Neural crest cell (in vitro differentiated cells): ENCODE data around the gene TNIK. TPM values are rescaled to one million over a fixed set of nuclear protein-coding genes. Genes with fewer than 3 reads are reported as not detected.

Experiments
- DNase-seq: peaks from one replicate; pipeline ENCODE4 v3.0.0; 2021; ENCODE audit warnings: low read depth, mixed read lengths, low spot score
- H3K27ac Mint-ChIP-seq: one replicate; pipeline ENCODE4 v1.8.0; 2021; ENCODE audit warnings: mild to moderate bottlenecking, mixed read lengths; ENCODE audit not compliant: unreplicated experiment
- H3K27me3 Mint-ChIP-seq: 2 replicates; pipeline ENCODE4 v1.8.0; 2021; ENCODE audit warnings: low read depth, mild to moderate bottlenecking, mixed read lengths
- H3K36me3 Mint-ChIP-seq: 2 replicates; pipeline ENCODE4 v1.8.0; 2021; ENCODE audit warnings: low read depth, mild to moderate bottlenecking, mixed read lengths
- H3K4me1 Mint-ChIP-seq: 2 replicates; pipeline ENCODE4 v1.8.0; 2021; ENCODE audit warnings: mixed read lengths
- H3K4me3 Mint-ChIP-seq: one replicate; pipeline ENCODE4 v1.8.0; 2021; ENCODE audit warnings: mild to moderate bottlenecking, mixed read lengths
- H3K9me3 Mint-ChIP-seq: 2 replicates; pipeline ENCODE4 v1.8.0; 2021; ENCODE audit warnings: mixed read lengths
- CTCF ChIP-seq: fragments of 200-600 bp; sonication (generic); conservative IDR thresholded peaks from 2 replicates; pipeline ENCODE4 v1.5.0; 2021; ENCODE audit warnings: antibody characterized with exemption, mild to moderate bottlenecking
- total RNA-seq: library from RNA; stranded (reverse); gene quantifications from 2 replicates; pipeline ENCODE4 v1.2.1, GENCODE V29; 2021

Gene TNIK
- total RNA-seq, 1 donor from 2014 or later = 32.3 TPM

DNA sequence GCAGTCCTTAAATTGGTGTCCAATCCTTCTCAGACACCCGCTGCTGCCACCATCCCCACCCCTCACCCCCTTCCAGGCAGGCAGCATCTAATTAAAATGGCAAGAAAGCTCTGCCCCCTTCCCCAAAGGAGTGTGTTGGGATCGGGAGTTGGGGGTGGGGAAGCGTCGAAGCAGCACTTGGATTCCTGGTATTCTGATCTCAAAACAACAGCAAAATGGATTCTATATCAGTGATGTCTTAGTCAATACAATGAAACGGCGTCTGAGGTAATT is 1.4 kb downstream of the TNIK start:
- H3K27me3 Mint-ChIP-seq = peaks cover 23% of the 10 kb centered on the region
- H3K4me1 Mint-ChIP-seq = peaks cover 49% of the 10 kb centered on the region
- H3K36me3 Mint-ChIP-seq = no peaks in the 10 kb centered on the region
- H3K4me3 Mint-ChIP-seq = peak overlapping the region; percentile 93
- no peak for TF ChIP-seq CTCF
- peak overlapping the region; percentile 81 for H3K27ac Mint-ChIP-seq
- no peaks in the 10 kb centered on the region for H3K9me3 Mint-ChIP-seq
- peak; percentile 15 for DNase-seq

DNA sequence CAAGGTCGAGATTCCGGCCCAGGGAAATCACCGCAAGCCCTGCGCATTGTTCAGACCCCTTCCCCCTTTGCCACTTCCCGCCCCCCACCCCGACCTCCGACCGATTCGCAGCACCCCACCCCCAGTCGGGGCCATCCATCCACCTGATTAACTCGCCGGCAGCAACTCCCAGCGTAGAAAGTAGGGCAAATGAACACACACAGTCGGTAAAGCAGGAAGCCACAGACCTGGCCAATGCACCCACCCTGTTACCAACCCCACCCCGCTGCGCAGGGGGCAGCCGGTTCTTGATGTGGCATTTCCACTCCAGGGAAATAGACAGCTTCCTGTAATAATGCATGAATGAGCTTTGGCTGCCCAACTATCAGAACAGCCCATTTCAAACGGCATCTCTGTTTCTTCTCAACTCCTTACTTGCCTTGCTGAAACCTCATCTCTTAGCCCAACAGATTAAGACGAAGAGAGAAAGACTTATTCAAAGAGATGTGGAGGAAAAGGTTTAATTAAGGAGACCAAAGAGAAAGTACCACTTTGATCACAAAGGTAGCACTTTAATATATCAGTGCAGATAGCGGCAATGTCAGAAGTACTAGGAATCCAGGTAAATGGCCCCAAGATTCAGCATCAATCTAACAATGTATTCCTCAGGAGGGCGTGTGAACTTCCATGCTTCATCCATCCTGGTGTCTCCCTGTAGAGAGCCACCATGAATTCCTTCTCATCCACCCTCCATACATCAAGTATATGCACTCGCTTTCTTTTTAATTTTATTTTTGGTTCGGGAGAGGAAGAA is 1.9 kb downstream of the TNIK start:
- H3K9me3 Mint-ChIP-seq = no peaks in the 10 kb centered on the region
- DNase-seq = peak; percentile 8
- peaks cover 49% of the 10 kb centered on the region for H3K4me1 Mint-ChIP-seq
- no peaks in the 10 kb centered on the region for H3K36me3 Mint-ChIP-seq
- no peak for TF ChIP-seq CTCF
- H3K27ac Mint-ChIP-seq = peak overlapping the region; percentile 81
- H3K4me3 Mint-ChIP-seq = peak overlapping the region; percentile 93
- peaks cover 23% of the 10 kb centered on the region for H3K27me3 Mint-ChIP-seq

DNA sequence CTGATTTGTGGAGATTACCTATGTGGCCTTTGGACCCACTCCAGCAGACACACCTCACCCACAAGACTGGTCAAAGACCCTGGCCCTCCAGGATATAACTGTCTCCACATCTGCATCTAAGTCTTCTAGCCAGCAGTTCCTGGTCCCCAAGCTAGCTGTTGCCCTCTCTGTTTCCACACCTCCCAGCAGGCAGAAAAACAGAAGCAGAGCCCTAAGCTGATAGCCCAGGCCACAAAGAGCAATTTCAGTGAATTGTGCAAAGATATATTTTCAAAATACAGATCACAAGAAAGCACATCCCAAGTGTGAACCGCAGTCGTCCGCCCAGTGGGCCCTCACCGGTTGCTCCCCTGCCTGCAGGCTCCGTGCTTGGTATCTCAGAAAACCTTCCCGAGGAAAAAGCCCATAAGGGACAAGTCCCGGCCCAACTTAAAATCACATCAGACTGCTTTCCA is 2.6 kb downstream of the TNIK start:
- Mint-ChIP-seq H3K27ac (peak overlapping the region; percentile 64), H3K9me3 (no peaks in the 10 kb centered on the region), H3K36me3 (no peaks in the 10 kb centered on the region), H3K27me3 (peaks cover 23% of the 10 kb centered on the region), H3K4me3 (peak overlapping the region; percentile 93), H3K4me1 (peaks cover 49% of the 10 kb centered on the region)
- no peak for TF ChIP-seq CTCF
- DNase-seq = peak; percentile 8

GRCh38 chr3:171456765-171457606 is 3.2 kb downstream of the TNIK start:
- Mint-ChIP-seq H3K4me1 (peaks cover 44% of the 10 kb centered on the region), H3K27me3 (peaks cover 23% of the 10 kb centered on the region), H3K4me3 (peak overlapping the region; percentile 93), H3K9me3 (no peaks in the 10 kb centered on the region), H3K36me3 (no peaks in the 10 kb centered on the region), H3K27ac (peak overlapping the region; percentile 64)
- peak; percentile 14 for DNase-seq
- TF ChIP-seq CTCF = no peak

DNA sequence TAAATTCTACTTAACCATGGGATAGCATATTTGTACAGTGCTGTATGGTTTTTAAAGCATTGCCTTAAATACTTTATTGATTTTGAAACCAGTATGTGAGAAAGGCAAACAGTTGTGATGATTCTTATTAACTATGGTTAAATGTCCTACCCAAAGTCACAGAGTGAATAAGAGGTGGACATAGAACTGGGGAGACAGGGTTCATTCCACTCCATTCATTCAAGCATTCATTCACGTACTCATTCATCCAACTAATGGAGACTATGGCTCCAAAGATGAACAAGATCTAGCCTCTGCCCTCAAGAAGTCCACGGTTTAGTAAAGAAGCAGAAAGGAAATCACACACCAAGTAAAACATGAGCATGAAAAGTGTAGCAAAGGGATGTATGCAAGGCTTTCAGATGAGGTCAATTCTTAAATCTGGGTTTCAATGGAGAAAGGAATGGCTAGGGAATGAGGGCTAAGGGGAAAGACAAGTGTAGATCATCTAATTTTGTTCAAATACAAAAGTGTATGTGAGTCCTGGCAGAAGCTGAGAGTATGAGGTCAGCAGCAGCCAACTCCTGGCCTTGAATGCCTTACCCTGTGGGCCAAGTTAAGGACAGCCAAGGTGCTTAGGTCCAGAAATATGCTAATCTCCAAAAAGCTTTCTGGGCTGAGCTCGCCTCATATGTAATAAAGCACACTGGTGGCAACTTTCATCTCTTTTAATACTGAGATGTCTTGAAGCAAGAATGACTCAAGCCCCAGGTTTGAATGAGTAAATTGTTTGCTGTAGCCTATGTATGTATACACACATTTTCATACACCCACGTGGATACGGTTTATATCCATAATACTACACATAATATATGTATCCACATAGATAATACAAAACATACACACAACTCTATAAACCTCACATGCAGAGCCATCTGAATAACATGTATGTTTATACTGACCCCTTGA is 4.3 kb downstream of the TNIK start:
- no peaks in the 10 kb centered on the region for H3K9me3 Mint-ChIP-seq
- peak overlapping the region; percentile 93 for H3K4me3 Mint-ChIP-seq
- H3K27me3 Mint-ChIP-seq = peaks cover 23% of the 10 kb centered on the region
- H3K36me3 Mint-ChIP-seq = no peaks in the 10 kb centered on the region
- DNase-seq = no peak
- peaks cover 40% of the 10 kb centered on the region for H3K4me1 Mint-ChIP-seq
- TF ChIP-seq CTCF = no peak
- no peak overlapping the region for H3K27ac Mint-ChIP-seq
